Gastroesophageal sphincter (tissue), 3 donors: ENCODE measurements around the gene DMRT1.
"Not testable (repeated sequence)": the region's sequence is repeated elsewhere in the genome, so short reads cannot be mapped to it uniquely, and the experiment has no call there.

Source experiments
- EP300 ChIP-seq: sonication (generic); formaldehyde crosslinking; IDR thresholded peaks from one replicate; pipeline ENCODE4 v1.6.1; 2017; ENCODE audit warnings: antibody characterized with exemption, mild to moderate bottlenecking
- POLR2A ChIP-seq, 2 donors: fragments of 450-650 bp; IDR thresholded peaks; one replicate each; pipeline ENCODE4 v1.6.1; 2017; ENCODE audit warnings: antibody characterized with exemption in 2 of 2, mild to moderate bottlenecking in 2 of 2, moderate library complexity in 1 of 2
- POLR2AphosphoS5 ChIP-seq: sonication (generic); formaldehyde crosslinking; IDR thresholded peaks from one replicate; pipeline ENCODE4 v1.6.1; 2017; ENCODE audit warnings: antibody characterized with exemption
- TF ChIP-seq, protein P1 (sequence below), 4 experiments: fragments of 200-600 bp in 2 of 4; fragments of 450-650 bp in 2 of 4; sonication (generic) in 1 of 4; IDR thresholded peaks; one replicate each; pipeline ENCODE4 v1.5.1; 2017 to 2019; ENCODE audit warnings: antibody characterized with exemption in 4 of 4, mild to moderate bottlenecking in 2 of 4, moderate library complexity in 2 of 4

DNA sequence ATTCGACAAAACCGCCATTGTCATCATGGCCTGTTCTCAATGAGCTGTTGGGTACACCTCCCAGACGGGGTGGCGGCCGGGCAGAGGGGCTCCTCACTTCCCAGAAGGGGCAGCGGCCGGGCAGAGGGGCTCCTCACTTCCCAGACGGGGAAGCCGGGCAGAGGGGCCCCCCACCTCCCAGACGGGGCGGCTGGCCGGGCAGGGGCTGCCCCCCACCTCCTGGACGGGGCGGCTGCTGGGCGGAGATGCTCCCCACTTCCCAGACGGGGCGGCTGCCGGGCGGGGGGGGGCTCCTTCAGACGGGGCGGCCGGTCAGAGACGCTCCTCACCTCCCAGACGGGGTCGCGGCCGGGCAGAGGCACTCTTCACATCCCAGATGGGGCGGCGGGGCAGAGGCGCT is 20.0 kb downstream of the DMRT1 start:
- TF ChIP-seq, protein P1, sequence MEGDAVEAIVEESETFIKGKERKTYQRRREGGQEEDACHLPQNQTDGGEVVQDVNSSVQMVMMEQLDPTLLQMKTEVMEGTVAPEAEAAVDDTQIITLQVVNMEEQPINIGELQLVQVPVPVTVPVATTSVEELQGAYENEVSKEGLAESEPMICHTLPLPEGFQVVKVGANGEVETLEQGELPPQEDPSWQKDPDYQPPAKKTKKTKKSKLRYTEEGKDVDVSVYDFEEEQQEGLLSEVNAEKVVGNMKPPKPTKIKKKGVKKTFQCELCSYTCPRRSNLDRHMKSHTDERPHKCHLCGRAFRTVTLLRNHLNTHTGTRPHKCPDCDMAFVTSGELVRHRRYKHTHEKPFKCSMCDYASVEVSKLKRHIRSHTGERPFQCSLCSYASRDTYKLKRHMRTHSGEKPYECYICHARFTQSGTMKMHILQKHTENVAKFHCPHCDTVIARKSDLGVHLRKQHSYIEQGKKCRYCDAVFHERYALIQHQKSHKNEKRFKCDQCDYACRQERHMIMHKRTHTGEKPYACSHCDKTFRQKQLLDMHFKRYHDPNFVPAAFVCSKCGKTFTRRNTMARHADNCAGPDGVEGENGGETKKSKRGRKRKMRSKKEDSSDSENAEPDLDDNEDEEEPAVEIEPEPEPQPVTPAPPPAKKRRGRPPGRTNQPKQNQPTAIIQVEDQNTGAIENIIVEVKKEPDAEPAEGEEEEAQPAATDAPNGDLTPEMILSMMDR (IDR thresholded peaks at IDR 0.05), result not testable (repeated sequence)
- not testable (repeated sequence) for TF ChIP-seq POLR2A (IDR thresholded peaks at IDR 0.05); POLR2AphosphoS5; EP300
